Mesendoderm (in vitro differentiated cells): ENCODE measurements around the gene MEIOC.
"Not testable (repeated sequence)": the region's sequence is repeated elsewhere in the genome, so short reads cannot be mapped to it uniquely, and the experiment has no call there.

Experiments
- DNase-seq: peaks from one replicate; pipeline ENCODE4 v3.0.0; 2013
- H2AK5ac ChIP-seq: 2 replicates; pipeline ENCODE4 v1.6.1; 2013; ENCODE audit warnings: low read length, inconsistent platforms
- H2BK120ac ChIP-seq: 2 replicates; pipeline ENCODE4 v1.6.1; 2013; ENCODE audit warnings: low read depth, mild to moderate bottlenecking, low read length, moderate library complexity, mixed read lengths
- H2BK15ac ChIP-seq: replicated peaks from 2 replicates; pipeline ENCODE4 v1.6.1; 2013; ENCODE audit warnings: low read depth, mild to moderate bottlenecking, moderate library complexity
- H2BK5ac ChIP-seq: 2 replicates; pipeline ENCODE4 v1.6.1; 2013; ENCODE audit warnings: low read length, inconsistent platforms
- H3K18ac ChIP-seq: 2 replicates; pipeline ENCODE4 v1.6.1; 2013; ENCODE audit warnings: mild to moderate bottlenecking, low read length, mixed read lengths
- H3K23ac ChIP-seq: one replicate; pipeline ENCODE4 v1.6.1; 2013; ENCODE audit warnings: low read length
- H3K27ac ChIP-seq: 2 replicates; pipeline ENCODE4 v1.5.1; 2013; ENCODE audit warnings: low read depth, mild to moderate bottlenecking, inconsistent platforms, low read length, moderate library complexity
- H3K27me3 ChIP-seq: 2 replicates; pipeline ENCODE4 v1.6.1; 2013; ENCODE audit warnings: low read length, control low read depth, mild to moderate bottlenecking, inconsistent platforms; ENCODE audit not compliant: insufficient read depth, poor library complexity
- H3K36me3 ChIP-seq: 2 replicates; pipeline ENCODE4 v1.6.1; 2013; ENCODE audit warnings: low read length, inconsistent platforms; ENCODE audit not compliant: control insufficient read depth, insufficient read depth
- H3K4ac ChIP-seq: one replicate; pipeline ENCODE4 v1.6.1; 2013; ENCODE audit warnings: low read depth, mild to moderate bottlenecking, low read length, moderate library complexity
- H3K4me1 ChIP-seq: 2 replicates; pipeline ENCODE4 v1.6.1; 2013; ENCODE audit warnings: low read depth, low read length, inconsistent platforms; ENCODE audit not compliant: control insufficient read depth
- H3K4me2 ChIP-seq: 2 replicates; pipeline ENCODE4 v1.6.1; 2013; ENCODE audit warnings: low read length
- H3K4me3 ChIP-seq: 2 replicates; pipeline ENCODE4 v1.5.1; 2013; ENCODE audit warnings: mild to moderate bottlenecking, low read length
- H3K56ac ChIP-seq: one replicate; pipeline ENCODE4 v1.6.1; 2013; ENCODE audit warnings: low read length
- H3K79me1 ChIP-seq: 2 replicates; pipeline ENCODE4 v1.6.1; 2013; ENCODE audit warnings: low read length, inconsistent platforms
- H3K79me2 ChIP-seq: 2 replicates; pipeline ENCODE4 v1.6.1; 2013; ENCODE audit warnings: mild to moderate bottlenecking, low read length; ENCODE audit not compliant: control insufficient read depth, insufficient read depth
- H3K9ac ChIP-seq: 2 replicates; pipeline ENCODE4 v1.6.1; 2013; ENCODE audit warnings: low read length, inconsistent platforms
- H4K5ac ChIP-seq: one replicate; pipeline ENCODE4 v1.6.1; 2013; ENCODE audit warnings: low read length
- H4K8ac ChIP-seq: one replicate; pipeline ENCODE4 v1.6.1; 2013; ENCODE audit warnings: low read depth, mild to moderate bottlenecking, control low read depth, low read length, moderate library complexity
- WGBS: extraction: QIAGEN DNeasy Blood & Tissue Kit; methylation state at CpG from one replicate; pipeline ENCODE4 v1.1.7; 2013; ENCODE audit warnings: low lambda C conversion rate, missing lambda C conversion rate; ENCODE audit not compliant: insufficient coverage; ENCODE audit errors: extremely low coverage; 5-methylcytosine and 5-hydroxymethylcytosine counted together

The MEIOC gene

GRCh38 chr17:44628243-44629188 is 27.8 kb upstream of the MEIOC start:
- Histone ChIP-seq H3K79me1 (no peaks in the 10 kb centered on the region), H3K4ac (peak overlapping the region; percentile 61), H3K27me3 (no peaks in the 10 kb centered on the region), H3K23ac (no peak overlapping the region), H2AK5ac (no peak overlapping the region), H3K79me2 (no peaks in the 10 kb centered on the region), H2BK5ac (peak overlapping the region; percentile 35), H4K8ac (no peak overlapping the region), H2BK120ac (peak overlapping the region; percentile 15), H3K36me3 (no peaks in the 10 kb centered on the region), H3K18ac (peak overlapping the region; percentile 23), H3K27ac (no peak overlapping the region), H3K56ac (peak overlapping the region; percentile 79), H3K4me1 (no peaks in the 10 kb centered on the region), H3K4me2 (no peak overlapping the region), H4K5ac (peak overlapping the region; percentile 84), H3K9ac (peak overlapping the region; percentile 57), H3K4me3 (no peak overlapping the region), H2BK15ac (no peak overlapping the region)
- no CpG with 5 or more reads among the region's 34 CpGs for WGBS
- DNase-seq = peak; percentile 95

- Histone ChIP-seq H3K4ac (no peak overlapping the region), H4K8ac (no peak overlapping the region), H4K5ac (no peak overlapping the region), H2AK5ac (no peak overlapping the region), H2BK5ac (no peak overlapping the region), H3K56ac (peak overlapping the region; percentile 79), H3K4me2 (no peak overlapping the region), H3K36me3 (no peaks in the 10 kb centered on the region), H3K4me3 (no peak overlapping the region), H3K27ac (no peak overlapping the region), H3K4me1 (no peaks in the 10 kb centered on the region), H3K27me3 (no peaks in the 10 kb centered on the region), H3K23ac (no peak overlapping the region), H3K79me2 (no peaks in the 10 kb centered on the region), H2BK120ac (no peak overlapping the region), H3K79me1 (no peaks in the 10 kb centered on the region), H3K18ac (no peak overlapping the region), H2BK15ac (no peak overlapping the region), H3K9ac (no peak overlapping the region)
- DNase-seq = no peak
- WGBS = no CpG with 5 or more reads among the region's 13 CpGs
These were observed 27.0 kb upstream of the MEIOC start for GRCh38 chr17:44629314-44629713.

GRCh38 chr17:44630703-44631102 is 25.6 kb upstream of the MEIOC start:
- no peak overlapping the region for H3K4me2 ChIP-seq
- no peaks in the 10 kb centered on the region for H3K36me3 ChIP-seq
- H2AK5ac ChIP-seq = no peak overlapping the region
- H3K18ac ChIP-seq = no peak overlapping the region
- no peak overlapping the region for H4K5ac ChIP-seq
- no peak overlapping the region for H3K4me3 ChIP-seq
- H4K8ac ChIP-seq = no peak overlapping the region
- H3K23ac ChIP-seq = no peak overlapping the region
- no peak overlapping the region for H3K4ac ChIP-seq
- no peaks in the 10 kb centered on the region for H3K27me3 ChIP-seq
- no peaks in the 10 kb centered on the region for H3K79me1 ChIP-seq
- DNase-seq = no peak
- WGBS = no CpG with 5 or more reads among the region's 4 CpGs
- no peak overlapping the region for H2BK120ac ChIP-seq
- no peak overlapping the region for H3K9ac ChIP-seq
- H2BK15ac ChIP-seq = no peak overlapping the region
- H3K79me2 ChIP-seq = no peaks in the 10 kb centered on the region
- H3K27ac ChIP-seq = no peak overlapping the region
- H3K56ac ChIP-seq = no peak overlapping the region
- H3K4me1 ChIP-seq = no peaks in the 10 kb centered on the region
- H2BK5ac ChIP-seq = no peak overlapping the region

- Histone ChIP-seq H3K4me2 (no peak overlapping the region), H2BK15ac (no peak overlapping the region), H4K8ac (no peak overlapping the region), H3K27me3 (no peaks in the 10 kb centered on the region), H3K79me2 (no peaks in the 10 kb centered on the region), H2BK5ac (no peak overlapping the region), H3K9ac (no peak overlapping the region), H3K4me3 (no peak overlapping the region), H3K56ac (no peak overlapping the region), H3K79me1 (no peaks in the 10 kb centered on the region), H4K5ac (no peak overlapping the region), H2AK5ac (no peak overlapping the region), H3K4ac (no peak overlapping the region), H3K36me3 (no peaks in the 10 kb centered on the region), H2BK120ac (no peak overlapping the region), H3K4me1 (no peaks in the 10 kb centered on the region), H3K23ac (no peak overlapping the region), H3K27ac (no peak overlapping the region), H3K18ac (no peak overlapping the region)
- WGBS = no CpG with 5 or more reads among the region's 8 CpGs
- DNase-seq = no peak
These were observed 22.3 kb upstream of the MEIOC start for GRCh38 chr17:44633998-44634397.

- DNase-seq, H3K4me3 ChIP-seq, H2BK5ac ChIP-seq, H2AK5ac ChIP-seq, H3K79me2 ChIP-seq, H2BK120ac ChIP-seq, H4K8ac ChIP-seq, H3K27me3 ChIP-seq, H3K56ac ChIP-seq, H3K79me1 ChIP-seq, H3K27ac ChIP-seq, H3K4me2 ChIP-seq, H3K36me3 ChIP-seq, H3K23ac ChIP-seq, H3K4ac ChIP-seq, H4K5ac ChIP-seq, H2BK15ac ChIP-seq, H3K18ac ChIP-seq, H3K4me1 ChIP-seq, H3K9ac ChIP-seq: not testable (repeated sequence)
- WGBS = no CpG with 5 or more reads among the region's 4 CpGs
These were observed 21.9 kb upstream of the MEIOC start for GRCh38 chr17:44634401-44634800.
